ENCODE results near the gene LDLRAD3.
"Not testable (repeated sequence)": the region's sequence is repeated elsewhere in the genome, so short reads cannot be mapped to it uniquely, and the experiment has no call there.

Gene LDLRAD3

DNA sequence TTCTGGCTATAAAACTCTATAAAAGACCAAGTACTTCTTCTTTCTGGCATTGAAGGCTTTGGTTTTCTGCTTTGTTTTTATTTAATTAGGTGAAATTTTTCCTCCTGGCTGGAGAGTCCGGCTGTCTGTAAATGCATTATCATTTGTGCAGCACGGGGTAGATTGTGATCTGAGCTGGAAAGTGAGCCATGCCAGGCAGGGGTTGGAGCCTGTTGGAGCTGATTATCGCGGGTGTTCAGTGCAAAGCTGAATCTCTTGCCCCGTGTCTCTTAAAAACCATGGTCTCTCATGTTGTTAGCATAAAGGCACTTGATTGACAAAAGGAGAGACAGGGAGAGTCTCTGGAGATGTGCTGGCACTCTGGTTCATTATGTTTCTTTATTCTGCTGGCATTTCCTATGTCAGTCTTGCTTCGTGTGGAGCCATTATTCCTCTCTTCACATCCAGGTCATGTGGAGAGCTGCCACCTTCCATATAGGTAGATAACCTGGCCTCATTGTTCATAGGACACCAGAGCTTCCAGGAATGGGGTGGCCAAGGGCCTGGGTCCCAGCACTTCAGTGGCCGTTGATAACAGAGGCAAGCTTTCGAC is 75.2 kb downstream of the LDLRAD3 start:
- ATAC-seq (no peak), DNase-seq (no peak)

DNA sequence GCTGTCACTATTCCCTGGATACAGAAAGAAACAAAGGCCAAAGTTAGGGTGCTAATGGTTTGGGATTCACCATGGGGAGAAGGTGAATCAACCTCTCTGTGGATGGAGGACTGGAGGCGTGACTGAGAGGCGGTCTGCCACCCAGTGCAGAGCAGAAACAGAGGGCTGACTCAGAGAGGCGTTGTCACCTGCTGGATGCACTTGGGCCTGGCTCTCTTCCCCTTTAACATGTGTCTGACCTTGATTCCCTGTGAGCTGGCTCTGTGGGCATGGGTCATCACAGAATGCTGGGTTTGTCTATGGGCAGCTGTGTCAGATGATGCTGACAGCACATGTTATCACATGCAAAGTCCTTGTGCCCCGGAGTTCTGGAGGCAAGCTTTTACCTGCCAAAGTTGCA is 75.9 kb downstream of the LDLRAD3 start:
- ATAC-seq = no peak
- no peak for DNase-seq

DNA sequence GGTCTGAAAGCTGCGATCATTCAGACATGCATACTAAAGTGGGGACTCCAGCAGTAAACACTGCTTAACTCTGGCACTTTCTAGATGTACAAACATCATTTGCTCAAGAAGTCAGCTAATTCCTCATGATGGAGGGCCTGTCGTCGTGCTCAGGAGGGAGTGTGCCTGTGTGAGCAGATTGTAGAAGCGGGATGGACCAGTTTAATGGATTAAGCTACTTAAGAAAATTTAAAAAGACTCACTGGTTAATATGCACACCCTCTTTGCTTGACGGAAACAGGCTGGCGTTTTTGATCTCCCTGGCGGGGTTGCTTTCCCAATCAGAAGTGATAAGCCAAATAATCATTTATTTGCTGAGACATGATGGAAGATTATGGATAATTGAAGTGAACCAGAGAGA is 79.0 kb downstream of the LDLRAD3 start:
- no peak for DNase-seq
- no peak for ATAC-seq

DNA sequence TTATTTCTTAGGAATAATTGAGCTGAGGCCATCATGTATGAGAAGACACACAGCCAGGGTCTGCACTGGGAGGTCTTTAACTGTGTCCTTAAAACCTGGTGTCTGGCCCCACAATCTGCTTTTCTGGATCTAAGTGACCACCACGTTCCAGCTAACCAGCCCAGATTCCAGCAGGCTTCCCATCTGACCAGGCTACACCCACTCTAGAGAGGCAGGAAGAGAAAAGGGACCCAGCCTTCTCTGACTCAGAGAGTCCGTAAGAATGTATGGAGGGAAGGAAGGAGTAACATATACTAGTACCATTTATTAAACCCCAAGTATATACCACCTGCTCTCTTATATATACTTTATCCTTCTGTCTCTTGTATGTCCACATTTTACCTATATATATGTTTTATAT is 80.1 kb downstream of the LDLRAD3 start:
- ATAC-seq = no peak

DNA sequence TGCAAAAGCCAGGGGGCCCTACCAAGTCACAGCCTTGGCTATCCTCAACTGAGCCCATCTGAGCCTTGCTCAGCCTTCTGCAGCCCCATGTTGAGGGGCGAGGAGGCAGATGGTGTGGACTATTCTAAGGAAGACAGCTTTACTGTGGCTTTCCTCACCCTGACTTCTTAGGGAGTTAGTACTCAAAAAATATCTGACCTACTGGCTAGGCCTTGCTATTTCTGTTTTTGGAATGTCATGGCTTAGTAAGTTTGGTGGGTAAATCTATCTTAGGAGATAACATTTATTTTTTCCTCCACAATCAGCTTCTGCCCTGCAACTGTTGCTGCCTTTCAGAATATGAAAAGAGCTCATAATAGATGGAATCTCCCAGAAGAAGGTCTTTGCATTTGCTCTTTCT is 80.9 kb downstream of the LDLRAD3 start:
- ATAC-seq (no peak), DNase-seq (no peak)

More for the DNA sequence above, 80.1 kb downstream of the LDLRAD3 start:
- no peak for DNase-seq

DNA sequence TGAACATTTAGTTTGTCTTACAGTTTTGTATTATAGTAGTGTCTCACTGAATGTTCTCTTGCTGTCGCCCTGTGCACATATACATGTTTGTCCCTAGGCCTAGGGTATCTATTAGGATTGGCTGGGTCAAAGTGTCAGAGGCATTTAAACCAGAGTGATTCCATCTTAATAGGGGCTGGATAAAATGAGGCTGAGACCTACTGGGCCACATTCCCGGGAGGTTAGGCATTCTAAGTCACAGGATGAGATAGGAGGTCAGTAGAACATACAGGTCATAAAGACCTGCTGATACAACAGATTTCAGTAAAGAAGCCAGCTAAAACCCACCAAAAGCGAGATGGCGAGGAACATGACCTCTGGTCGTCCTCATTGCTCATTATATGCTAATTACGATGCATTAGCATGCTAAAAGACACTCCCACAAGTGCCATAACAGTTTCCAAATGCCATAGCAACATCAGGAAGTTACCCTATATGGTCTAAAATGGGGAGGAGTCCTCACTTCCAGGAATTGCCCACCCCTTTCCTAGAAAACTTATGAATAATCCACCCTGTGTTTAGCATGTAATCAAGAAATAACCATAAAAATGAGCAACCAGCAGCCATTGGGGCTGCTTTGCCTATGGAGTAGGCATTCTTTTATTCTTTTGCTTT is 82.6 kb downstream of the LDLRAD3 start:
- ATAC-seq (no peak), DNase-seq (no peak)

DNA sequence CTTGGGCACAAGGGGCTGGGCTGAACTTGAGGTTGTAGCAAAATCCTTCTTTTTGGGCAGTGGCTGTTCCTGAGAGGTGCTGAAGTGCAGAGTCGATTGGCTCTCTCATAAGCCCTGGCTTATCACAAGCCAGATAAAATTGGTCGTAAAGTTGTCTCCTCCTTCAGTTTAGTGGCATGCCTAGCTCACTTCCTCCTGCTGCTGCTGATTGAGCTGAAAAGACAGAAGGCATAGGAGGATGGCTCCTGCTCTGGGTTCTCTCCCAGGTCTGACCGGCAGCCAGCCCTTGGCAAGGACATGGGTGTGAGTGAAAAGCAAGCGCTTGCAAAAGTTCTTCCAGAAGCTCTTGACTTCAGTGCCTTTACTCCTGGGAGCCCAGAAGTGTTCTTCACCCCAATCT is 83.9 kb downstream of the LDLRAD3 start:
- DNase-seq (no peak), ATAC-seq (no peak)

DNA sequence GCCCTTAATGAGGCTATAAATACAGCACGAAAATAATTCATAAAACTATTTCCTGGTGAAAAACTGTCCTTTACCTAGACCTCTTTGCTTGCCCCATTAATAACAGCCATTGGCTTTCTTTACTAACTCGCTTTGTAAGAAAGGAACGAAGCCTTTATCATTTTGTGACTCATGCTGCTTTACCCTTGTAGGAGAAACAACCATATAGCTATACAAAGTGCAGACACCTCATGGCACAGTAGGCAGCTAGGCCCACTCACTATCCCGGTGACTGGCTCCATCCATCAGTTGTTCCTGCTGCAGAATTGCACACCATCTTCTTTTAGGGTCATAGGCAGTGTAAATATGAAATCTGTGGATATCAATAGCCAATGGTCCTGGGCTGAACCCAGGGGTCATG is 85.8 kb downstream of the LDLRAD3 start:
- DNase-seq = no peak
- ATAC-seq = no peak

DNA sequence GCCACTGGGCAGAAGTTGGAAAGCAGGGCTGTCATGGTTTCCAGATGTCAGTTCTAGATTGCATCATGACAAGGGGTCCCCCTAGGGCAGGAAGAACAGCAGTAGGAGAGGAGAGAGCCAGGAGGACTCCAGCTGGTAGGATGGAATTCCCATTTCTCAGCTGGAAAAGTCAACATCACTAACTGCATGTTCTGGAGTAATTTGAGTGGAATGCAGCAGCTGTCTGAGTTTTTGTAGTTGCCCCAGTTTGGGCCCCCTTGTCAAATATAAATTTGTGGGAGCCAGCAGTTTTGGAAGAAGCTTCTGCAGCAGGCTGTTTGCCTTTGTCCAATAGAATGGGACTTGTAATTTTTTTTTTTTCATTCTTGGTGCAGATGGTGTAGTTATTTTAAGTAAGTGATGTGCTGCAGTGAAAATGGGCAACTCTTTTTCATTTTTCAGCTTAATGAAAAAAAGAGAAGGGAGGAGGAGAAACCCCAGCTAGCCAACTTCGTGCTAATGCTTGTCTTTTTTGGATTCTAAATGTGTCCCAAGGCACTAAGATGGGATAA is 86.9 kb downstream of the LDLRAD3 start:
- DNase-seq (no peak), ATAC-seq (no peak)

DNA sequence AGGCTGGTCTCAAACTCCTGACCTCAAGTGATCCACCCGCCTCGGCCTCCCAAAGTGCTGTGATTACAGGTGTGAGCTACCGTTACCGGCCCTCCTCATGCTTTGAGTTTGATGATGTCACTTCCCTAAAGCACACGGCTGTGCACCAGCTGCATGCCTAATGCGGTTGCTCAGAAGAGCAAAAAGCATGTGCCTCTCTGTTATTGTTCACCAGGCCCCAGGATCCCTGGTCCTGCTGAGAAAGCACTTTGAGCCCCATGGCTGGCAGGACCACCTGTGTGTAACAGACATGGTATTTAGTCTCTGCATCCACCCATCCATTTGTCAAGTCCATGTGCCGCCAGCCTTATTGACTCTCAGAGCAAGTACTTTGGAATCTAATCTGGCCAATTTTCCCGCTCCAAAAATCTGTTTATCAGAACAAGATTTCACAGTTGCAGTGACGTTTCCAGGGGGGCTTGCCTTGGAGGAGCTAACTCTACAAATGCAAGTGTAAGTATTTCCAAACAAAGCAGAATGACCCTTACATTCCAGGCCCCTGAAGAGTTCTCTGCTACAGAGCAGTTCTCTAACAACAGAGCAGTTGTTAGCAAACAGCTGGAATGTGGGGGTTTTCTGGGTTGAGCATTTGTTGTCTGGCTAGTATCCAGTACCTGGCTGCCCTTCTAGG is 89.4 kb downstream of the LDLRAD3 start:
- DNase-seq = no peak
- ATAC-seq = no peak

DNA sequence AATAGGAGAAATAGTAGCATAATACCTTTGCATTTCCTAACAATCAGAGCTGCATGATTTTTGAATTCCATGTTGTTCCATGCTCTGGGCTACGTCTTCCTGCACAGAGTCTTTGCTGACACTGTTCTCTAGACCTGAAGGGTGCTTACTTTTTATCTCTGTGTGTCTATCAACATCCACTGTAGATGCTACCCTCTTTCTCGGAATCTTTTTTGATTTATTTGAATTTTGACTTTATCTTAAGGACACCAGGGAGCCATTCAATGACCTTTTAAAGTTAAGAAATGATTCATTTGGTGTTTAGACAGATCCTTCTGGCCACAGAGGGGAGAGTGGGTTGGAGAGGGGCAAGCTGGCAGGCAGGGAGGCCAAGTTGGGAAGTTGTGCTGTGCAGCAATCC is 90.1 kb downstream of the LDLRAD3 start:
- ATAC-seq = no peak
- no peak for DNase-seq

DNA sequence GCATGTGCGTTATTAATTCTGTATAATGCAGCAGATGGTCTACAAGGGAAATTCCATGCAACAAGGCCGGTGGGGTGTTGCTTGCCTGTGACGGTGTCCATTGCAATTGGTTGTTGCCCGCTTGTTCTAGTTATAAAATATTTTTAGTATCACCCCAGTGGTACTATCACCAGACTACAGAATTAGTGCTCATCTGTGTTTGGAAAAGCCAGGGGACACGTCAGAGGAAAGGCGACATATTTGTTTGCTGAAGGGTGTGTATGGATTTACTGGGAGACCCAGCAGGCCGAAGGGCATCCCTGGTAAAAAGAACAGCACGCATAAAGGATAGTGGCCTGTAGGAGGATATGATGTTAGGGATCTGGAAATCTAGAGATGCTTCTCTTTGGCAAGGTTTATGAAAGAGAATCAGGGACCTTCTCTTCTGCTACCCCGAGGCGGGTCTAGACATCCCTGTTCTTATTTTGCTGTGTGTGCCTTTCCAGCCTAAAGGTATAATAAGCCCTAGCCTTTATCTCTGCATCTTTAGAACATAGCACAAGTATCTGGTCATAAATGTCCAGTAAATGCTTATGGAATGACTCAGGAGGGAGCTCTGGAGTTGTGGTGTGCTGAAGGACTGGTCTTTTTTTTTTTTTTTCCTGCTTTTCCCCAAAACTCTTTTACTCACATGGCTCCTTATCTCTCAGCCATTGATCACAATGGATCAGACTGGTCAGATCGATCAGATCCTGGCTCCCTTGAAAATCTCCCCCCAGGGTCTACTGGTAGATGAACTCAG is 90.9 kb downstream of the LDLRAD3 start:
- no peak for ATAC-seq
- DNase-seq = no peak

DNA sequence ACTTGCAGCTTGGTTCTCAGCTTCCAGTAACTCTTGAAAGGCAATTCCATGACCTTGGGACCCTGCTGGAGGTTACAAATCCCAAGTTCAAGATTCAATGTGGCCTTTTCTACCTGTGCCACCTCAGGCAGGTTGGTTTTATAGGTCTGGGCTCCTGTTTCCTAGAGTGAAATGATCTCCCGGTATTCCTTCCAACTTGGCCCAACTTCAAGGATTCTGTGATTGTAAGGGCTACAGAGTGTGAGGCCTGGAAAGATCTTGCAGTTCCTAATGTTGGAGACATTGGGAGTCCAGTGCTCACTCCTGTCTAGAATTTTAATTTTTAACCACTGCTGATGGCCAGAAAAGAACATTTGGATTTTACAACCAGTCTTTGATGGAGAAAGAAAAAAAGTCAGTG is 91.6 kb downstream of the LDLRAD3 start:
- no peak for DNase-seq
- no peak for ATAC-seq

DNA sequence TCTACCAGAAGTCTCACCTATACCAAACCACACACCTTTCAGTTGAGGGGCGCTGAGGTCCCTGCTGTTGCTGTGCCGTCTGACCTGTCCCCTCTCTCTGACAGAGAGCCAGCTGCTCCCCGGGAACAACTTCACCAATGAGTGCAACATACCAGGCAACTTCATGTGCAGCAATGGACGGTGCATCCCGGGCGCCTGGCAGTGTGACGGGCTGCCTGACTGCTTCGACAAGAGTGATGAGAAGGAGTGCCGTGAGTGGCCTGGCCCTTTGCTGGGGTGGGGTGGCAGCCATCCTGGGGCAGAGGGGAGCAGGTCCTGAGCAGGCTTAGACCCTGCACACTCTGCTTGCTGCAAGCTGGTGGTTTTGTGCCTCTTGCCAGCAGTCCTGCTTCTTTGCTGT is 92.1 kb downstream of the LDLRAD3 start:
- DNase-seq (no peak), ATAC-seq (no peak)

DNA sequence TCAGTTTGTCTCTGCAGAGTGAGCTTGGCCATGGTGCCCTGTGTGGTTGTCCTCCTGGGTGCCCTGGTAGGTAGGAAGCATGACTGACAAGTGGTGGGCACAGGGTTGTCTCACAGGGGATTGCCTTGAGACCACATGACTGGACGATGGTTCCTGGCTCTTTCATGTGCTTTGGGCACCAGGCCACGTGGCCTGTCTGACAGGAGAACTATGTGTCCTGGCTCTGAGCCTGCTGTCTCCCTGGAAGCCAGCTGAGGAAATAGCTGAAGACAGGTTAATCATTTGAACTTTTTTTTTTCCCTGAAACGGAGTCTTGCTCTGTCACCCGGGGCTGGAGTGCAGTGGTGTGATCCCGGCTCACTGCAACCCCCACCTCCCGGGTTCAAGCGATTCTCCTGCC is 93.2 kb downstream of the LDLRAD3 start:
- ATAC-seq (no peak), DNase-seq (no peak)

DNA sequence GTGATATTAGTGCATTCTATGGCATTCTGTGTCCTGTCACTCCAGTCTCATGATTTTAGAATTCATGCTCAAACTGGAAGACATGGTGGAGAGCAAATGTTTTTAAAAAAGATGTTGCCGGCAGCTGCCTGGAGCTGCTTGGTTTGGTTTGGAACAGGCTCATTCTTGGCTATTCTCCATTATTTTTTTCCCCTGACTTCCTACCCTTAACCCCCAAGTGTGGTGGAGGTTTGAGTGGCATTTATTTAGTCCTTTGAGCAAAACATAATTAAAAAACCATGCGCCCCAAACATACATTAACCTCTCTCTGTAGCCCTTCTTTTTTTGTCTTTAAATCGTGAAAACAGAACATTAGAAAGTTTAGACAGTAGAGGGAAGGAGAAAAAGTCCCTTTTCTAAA is 94.7 kb downstream of the LDLRAD3 start:
- ATAC-seq (no peak), DNase-seq (no peak)

DNA sequence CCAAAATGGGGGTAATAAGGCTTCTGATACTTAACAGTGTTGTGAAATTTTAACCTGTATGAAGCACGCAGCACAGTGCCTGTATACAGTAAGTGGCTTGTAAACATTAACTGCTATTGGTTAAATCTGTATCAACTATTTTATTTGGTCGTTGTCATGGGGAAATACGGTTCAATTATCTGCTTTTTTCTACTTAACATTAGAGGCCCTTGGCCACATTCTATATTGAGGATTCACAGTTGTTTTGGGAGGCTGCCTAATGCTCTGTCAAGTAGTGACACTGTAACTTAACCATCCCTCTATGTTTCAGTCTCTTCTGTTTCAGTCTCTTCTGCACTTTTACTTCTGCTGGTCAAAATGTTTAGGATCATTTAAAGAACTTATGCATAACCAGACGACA is 95.6 kb downstream of the LDLRAD3 start:
- no peak for ATAC-seq
- DNase-seq = no peak

DNA sequence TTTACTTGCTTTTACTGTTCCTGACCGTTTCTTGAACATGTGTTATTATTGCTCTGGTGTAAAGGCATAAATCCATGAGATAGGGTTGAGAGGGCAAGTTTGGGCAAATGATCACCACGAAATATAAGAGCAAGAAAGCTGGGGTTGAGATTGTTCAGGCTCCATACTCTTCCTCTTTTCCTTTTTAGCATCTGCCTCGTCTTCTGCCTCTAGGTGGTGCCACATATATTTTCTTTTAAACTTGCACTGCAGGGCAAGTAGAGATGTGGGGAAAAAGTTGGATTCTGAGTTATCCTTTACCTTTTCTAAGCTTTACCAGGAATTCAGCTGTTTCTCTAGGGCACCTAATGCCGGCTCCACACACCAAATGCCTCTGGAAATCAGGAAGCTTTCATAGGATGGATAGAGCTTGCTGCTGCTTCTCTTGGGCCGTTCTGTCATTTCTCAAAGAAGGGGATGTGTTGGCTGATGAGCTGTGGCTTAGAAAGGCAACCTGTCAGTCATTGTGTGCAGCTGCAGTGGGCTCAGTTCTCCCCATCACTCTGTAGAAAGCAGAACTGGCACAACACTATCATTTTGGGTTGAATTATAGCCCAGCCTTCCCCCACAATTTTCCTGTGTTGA is 98.2 kb downstream of the LDLRAD3 start:
- ATAC-seq = no peak
- DNase-seq = no peak

DNA sequence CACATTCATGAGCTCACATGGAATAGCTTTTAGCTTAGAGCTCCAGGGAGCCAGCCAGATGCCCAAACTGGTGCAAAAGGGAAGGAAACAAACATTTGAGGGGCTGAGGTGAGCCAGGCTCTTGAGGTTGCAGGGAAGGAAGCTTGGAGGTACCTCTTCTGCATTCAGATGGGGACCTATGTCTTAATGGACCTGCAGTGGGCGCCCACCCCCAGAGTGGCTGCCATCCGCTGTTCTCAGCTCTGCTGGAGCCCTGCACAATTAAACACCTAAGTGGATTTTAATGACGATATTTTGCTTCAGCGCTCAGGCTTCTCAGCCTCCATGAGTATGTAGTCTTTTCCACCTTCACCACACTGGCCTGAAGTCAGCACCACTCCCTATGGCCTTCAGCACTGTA is 100.8 kb downstream of the LDLRAD3 start:
- no peak for DNase-seq
- no peak for ATAC-seq

DNA sequence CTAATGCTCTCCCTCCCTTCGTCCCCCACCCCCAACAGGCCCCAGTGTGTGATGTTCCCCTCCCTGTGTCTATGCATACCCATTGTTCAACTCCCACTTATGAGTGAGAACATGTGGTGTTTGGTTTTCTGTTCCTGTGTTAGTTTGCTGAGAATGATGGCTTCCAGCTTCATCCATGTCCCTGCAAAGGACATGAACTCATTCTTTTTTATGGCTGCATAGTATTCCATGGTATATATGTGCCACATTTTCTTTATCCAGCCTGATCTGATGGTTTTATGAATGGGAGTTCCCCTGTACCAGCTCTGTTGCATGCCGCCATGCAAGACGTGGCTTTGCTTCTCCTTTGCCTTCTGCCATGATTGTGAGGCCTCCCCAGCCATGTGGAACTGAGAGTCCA is 102.1 kb downstream of the LDLRAD3 start:
- DNase-seq, ATAC-seq: not testable (repeated sequence)

DNA sequence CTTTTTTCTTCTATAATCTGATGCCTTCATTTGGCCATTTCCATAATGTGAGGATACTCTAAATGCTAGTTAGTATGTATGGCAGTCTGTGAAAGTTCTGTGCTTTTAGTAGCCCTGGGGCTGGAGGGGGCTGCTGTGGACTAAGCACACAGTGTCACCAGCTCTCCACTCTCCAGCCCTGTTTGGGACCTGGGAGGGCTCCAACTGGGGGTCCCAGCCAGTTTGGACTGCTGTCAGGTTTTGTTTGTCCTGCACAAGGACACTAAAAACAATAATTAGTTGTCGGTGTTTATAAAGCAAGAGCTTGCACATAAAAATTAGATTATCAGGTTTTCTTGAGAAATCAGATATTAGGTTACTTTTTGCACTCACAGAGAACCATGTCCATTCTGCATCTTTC is 103.1 kb downstream of the LDLRAD3 start:
- no peak for DNase-seq
- no peak for ATAC-seq

DNA sequence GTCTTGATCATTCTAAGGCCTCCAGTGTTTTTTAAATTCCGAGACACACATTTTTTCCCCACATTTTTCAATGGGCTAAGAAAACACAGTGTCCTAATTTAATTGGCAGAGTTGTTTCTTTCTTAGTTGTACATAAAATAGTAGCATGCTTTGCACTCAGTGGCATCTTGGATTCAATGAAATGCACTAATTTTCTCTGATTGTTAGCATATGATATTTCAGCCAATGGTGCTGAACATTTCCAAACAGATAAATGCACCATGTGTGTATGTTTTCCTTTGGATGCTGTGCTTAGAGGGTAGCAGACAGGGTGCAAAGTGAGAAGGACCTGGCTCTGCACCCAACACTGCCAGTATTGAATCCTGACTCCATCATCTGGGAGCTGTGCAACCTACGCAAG is 103.5 kb downstream of the LDLRAD3 start:
- ATAC-seq = no peak

More for the DNA sequence above, 103.5 kb downstream of the LDLRAD3 start:
- DNase-seq = no peak
